SU-DHL-6 (cell line): ENCODE measurements around the gene ACSS1.

ENCODE experiments used
- H2AFZ ChIP-seq: fragments of 200-600 bp; sonication (generic); 2 replicates; pipeline ENCODE4 v1.6.1; 2014; ENCODE audit warnings: low read depth, mild to moderate bottlenecking, moderate library complexity, mixed read lengths, antibody characterized with exemption, low read length; ENCODE audit not compliant: severe bottlenecking
- H3F3A ChIP-seq: fragments of 200-600 bp; shearing (Covaris generic); 2 replicates; pipeline ENCODE4 v1.6.0; 2016; ENCODE audit warnings: antibody characterized with exemption, mild to moderate bottlenecking; ENCODE audit not compliant: insufficient read depth
- H3K27ac ChIP-seq: fragments of 200-600 bp; sonication (generic); 2 replicates; pipeline ENCODE4 v1.5.1; 2016; ENCODE audit warnings: low read depth, mild to moderate bottlenecking, low read length, moderate library complexity, mixed read lengths
- H3K27me3 ChIP-seq: fragments of 200-600 bp; sonication (generic), shearing (Covaris generic); 2 replicates; pipeline ENCODE4 v1.6.0; 2014; ENCODE audit warnings: mild to moderate bottlenecking, low read length
- H3K36me3 ChIP-seq: fragments of 200-600 bp; sonication (generic); 2 replicates; pipeline ENCODE4 v1.6.1; 2014; ENCODE audit warnings: mild to moderate bottlenecking, low read length, mixed read lengths
- H3K4me2 ChIP-seq: fragments of 300-600, 200-600 bp; shearing (Covaris generic), sonication (generic); 2 replicates; pipeline ENCODE4 v1.6.0; 2014; ENCODE audit warnings: low read length, low read depth, mild to moderate bottlenecking; ENCODE audit not compliant: poor library complexity, severe bottlenecking
- H3K4me3 ChIP-seq: fragments of 200-600 bp; sonication (generic); 2 replicates; pipeline ENCODE4 v1.5.1; 2014; ENCODE audit warnings: antibody characterized with exemption, low read length, mild to moderate bottlenecking, mixed read lengths; ENCODE audit not compliant: insufficient read depth, poor library complexity, severe bottlenecking
- H3K79me2 ChIP-seq: fragments of 200-600 bp; sonication (generic); 2 replicates; pipeline ENCODE4 v1.6.1; 2014; ENCODE audit warnings: mild to moderate bottlenecking, low read length, moderate library complexity; ENCODE audit not compliant: insufficient read depth
- H3K9ac ChIP-seq: fragments of 200-600 bp; sonication (generic); 2 replicates; pipeline ENCODE4 v1.7.0; 2014; ENCODE audit warnings: mild to moderate bottlenecking, low read length
- H3K9me2 ChIP-seq: fragments of 200-600 bp; sonication (generic); replicated peaks from 2 replicates; pipeline ENCODE4 v1.6.1; 2014; ENCODE audit warnings: low read length; ENCODE audit not compliant: insufficient read depth
- H3K9me3 ChIP-seq: fragments of 200-600 bp; sonication (generic); 2 replicates; pipeline ENCODE4 v1.6.1; 2014; ENCODE audit warnings: low read length, mixed read lengths; ENCODE audit not compliant: insufficient read depth
- H4K20me1 ChIP-seq: fragments of 200-600 bp; sonication (generic); 2 replicates; pipeline ENCODE4 v1.6.1; 2014; ENCODE audit warnings: low read depth, mild to moderate bottlenecking, antibody characterized with exemption, low read length, moderate library complexity, mixed read lengths
- CTCF ChIP-seq: fragments of 200-600 bp; sonication (generic); IDR thresholded peaks from one replicate; pipeline ENCODE4 v1.5.1; 2017; ENCODE audit warnings: antibody characterized with exemption, mild to moderate bottlenecking, low read length, moderate library complexity; ENCODE audit not compliant: insufficient read depth, poor library complexity, severe bottlenecking
- EZH2phosphoT487 ChIP-seq: fragments of 200-600 bp; sonication (generic), shearing (Covaris generic); conservative IDR thresholded peaks from 2 replicates; pipeline ENCODE4 v1.6.1; 2018; ENCODE audit warnings: mild to moderate bottlenecking, antibody characterized with exemption, low read length, moderate library complexity, mixed read lengths

ACSS1 gene

DNA sequence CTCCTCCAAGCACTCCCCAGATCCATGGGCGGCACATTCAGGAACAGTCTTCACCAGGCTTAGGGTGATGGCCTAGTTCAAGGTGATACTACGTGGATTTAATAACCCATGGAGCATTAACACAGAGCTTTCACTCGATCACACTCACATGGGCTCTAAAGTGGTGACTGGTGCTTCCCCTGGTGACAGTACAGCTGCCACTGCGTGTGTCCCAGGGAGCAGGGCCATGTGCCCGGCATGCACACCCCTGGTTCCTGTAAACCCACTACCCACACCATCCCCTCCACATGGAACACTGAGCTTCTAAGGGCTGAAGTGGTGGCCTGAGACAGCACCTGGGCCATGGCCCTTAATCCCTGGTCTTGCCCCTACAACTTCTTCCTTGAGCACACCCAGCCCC, 37.6 kb downstream of the ACSS1 start:
- no peaks in the 10 kb centered on the region for H3K27me3 ChIP-seq
- no peak overlapping the region for H2AFZ ChIP-seq
- no peak overlapping the region for H3K27ac ChIP-seq
- H3K4me3 ChIP-seq: no peak overlapping the region
- no peaks in the 10 kb centered on the region for H4K20me1 ChIP-seq
- H3K9me2 ChIP-seq: no peaks in the 10 kb centered on the region
- no peaks in the 10 kb centered on the region for H3K9me3 ChIP-seq
- H3K9ac ChIP-seq: no peak overlapping the region
- no peak overlapping the region for H3K4me2 ChIP-seq
- H3F3A ChIP-seq: no peaks in the 10 kb centered on the region
- H3K79me2 ChIP-seq: no peaks in the 10 kb centered on the region
- TF ChIP-seq EZH2phosphoT487: no peak
- TF ChIP-seq CTCF: no peak
- H3K36me3 ChIP-seq: no peaks in the 10 kb centered on the region

DNA sequence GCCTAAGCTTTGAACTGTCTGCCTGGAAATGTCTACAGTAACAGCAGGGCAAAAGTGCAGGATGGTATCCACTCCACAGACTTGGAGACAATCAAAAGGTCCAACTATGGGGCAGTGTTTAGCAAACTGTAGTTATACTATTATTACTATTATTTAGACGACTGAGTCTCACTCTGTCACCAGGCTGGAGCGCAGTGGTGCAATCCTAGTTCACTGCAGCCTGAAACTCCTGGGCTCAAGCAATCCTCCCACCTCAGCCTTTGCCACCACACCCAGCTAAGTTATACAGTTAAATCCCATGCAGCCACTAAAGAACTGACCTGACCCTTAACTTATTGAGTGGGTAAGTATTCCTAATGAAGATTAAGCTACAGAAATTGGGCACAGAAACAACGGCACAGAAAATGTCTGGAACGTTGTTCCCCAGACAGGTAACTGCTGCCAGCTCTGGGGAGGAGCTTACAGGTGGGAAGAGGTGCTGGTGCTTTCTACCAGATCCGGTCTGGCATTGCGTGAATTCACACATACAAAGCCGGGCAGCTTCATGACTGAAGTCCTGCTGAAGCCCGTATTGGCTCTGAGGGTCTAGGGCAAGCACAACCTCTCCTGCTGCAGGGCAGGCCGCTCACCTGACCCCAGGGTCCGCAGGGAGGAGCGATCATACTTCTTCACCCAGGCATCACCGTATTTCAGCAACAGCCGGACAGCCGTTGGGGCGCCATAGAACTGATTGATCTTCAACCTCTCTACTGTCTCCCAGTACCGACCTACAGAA, 38.4 kb downstream of the ACSS1 start:
- TF ChIP-seq EZH2phosphoT487: no peak
- no peak for TF ChIP-seq CTCF
- Histone ChIP-seq H3K27me3 (no peaks in the 10 kb centered on the region), H3F3A (no peaks in the 10 kb centered on the region), H2AFZ (no peak overlapping the region), H3K9ac (no peak overlapping the region), H3K9me2 (no peaks in the 10 kb centered on the region), H3K9me3 (no peaks in the 10 kb centered on the region), H3K4me3 (no peak overlapping the region), H3K27ac (no peak overlapping the region), H3K4me2 (no peak overlapping the region), H3K79me2 (no peaks in the 10 kb centered on the region), H4K20me1 (no peaks in the 10 kb centered on the region), H3K36me3 (no peaks in the 10 kb centered on the region)

- H3K36me3 ChIP-seq: no peaks in the 10 kb centered on the region
- TF ChIP-seq EZH2phosphoT487 (no peak), CTCF (no peak)
- H3K27me3 ChIP-seq: no peaks in the 10 kb centered on the region
Measured at GRCh38 chr20:25018841-25019240, 39.1 kb downstream of the ACSS1 start.

More at GRCh38 chr20:25018841-25019240, 39.1 kb downstream of the ACSS1 start:
- Histone ChIP-seq H3K9ac (no peak overlapping the region), H3K27ac (no peak overlapping the region), H3K9me2 (no peaks in the 10 kb centered on the region), H3F3A (no peaks in the 10 kb centered on the region), H2AFZ (no peak overlapping the region), H4K20me1 (no peaks in the 10 kb centered on the region), H3K4me2 (no peak overlapping the region), H3K4me3 (no peak overlapping the region), H3K79me2 (no peaks in the 10 kb centered on the region), H3K9me3 (no peaks in the 10 kb centered on the region)
